GM23338 (cell line): Measurements from ENCODE around the gene NFATC1. TPM values are rescaled to one million over a fixed set of nuclear protein-coding genes. Genes with fewer than 3 reads are reported as not detected.

Experiments used
- ATAC-seq: fragments of 200-7000 bp; cut with Tn5 transposase; 3 replicates; pipeline ENCODE4 v1.9.1; 2020
- DNase-seq: peaks from one replicate; pipeline ENCODE4 v3.0.0-alpha.2; 2015; ENCODE audit warnings: low spot score
- H2AFZ ChIP-seq: fragments of 200-600 bp; sonication (generic); 2 replicates; pipeline ENCODE4 v1.8.0; 2016; ENCODE audit warnings: antibody characterized with exemption, mild to moderate bottlenecking, moderate library complexity
- H3F3A ChIP-seq: fragments of 200-600 bp; sonication (generic); replicated peaks from 2 replicates; pipeline ENCODE4 v1.8.0; 2017; ENCODE audit warnings: antibody characterized with exemption, mixed run types, low read depth
- H3K27ac ChIP-seq: fragments of 200-600 bp; sonication (generic); 2 replicates; pipeline ENCODE4 v1.6.1; 2016; ENCODE audit warnings: low read depth
- H3K27me3 ChIP-seq: fragments of 200-600 bp; sonication (generic); 2 replicates; pipeline ENCODE4 v1.8.0; 2016; ENCODE audit warnings: mild to moderate bottlenecking, mixed run types, moderate library complexity; ENCODE audit not compliant: insufficient read depth
- H3K36me3 ChIP-seq: fragments of 200-600 bp; sonication (generic); 2 replicates; pipeline ENCODE4 v1.8.0; 2016; ENCODE audit warnings: mild to moderate bottlenecking; ENCODE audit not compliant: insufficient read depth
- H3K4me1 ChIP-seq: fragments of 200-600 bp; sonication (generic); 2 replicates; pipeline ENCODE4 v1.8.0; 2016; ENCODE audit warnings: mild to moderate bottlenecking, moderate library complexity; ENCODE audit not compliant: insufficient read depth
- H3K4me2 ChIP-seq: fragments of 200-600 bp; sonication (generic); 2 replicates; pipeline ENCODE4 v1.7.1; 2017; ENCODE audit warnings: mixed run types
- H3K4me3 ChIP-seq: fragments of 200-600 bp; sonication (generic); 2 replicates; pipeline ENCODE4 v1.6.1; 2016; ENCODE audit warnings: mixed run types
- H3K79me2 ChIP-seq: fragments of 200-600 bp; sonication (generic); replicated peaks from 2 replicates; pipeline ENCODE4 v1.8.0; 2017; ENCODE audit warnings: mild to moderate bottlenecking; ENCODE audit not compliant: insufficient read depth
- H3K9me2 ChIP-seq: fragments of 200-600 bp; sonication (generic); 2 replicates; pipeline ENCODE4 v1.8.0; 2017; ENCODE audit not compliant: insufficient read depth
- H4K20me1 ChIP-seq: fragments of 200-600 bp; sonication (generic); replicated peaks from 2 replicates; pipeline ENCODE4 v1.8.0; 2017; ENCODE audit warnings: mild to moderate bottlenecking; ENCODE audit not compliant: insufficient read depth
- H3K27ac Mint-ChIP-seq: 2 replicates; pipeline ENCODE4 v1.8.0; 2020; ENCODE audit warnings: inconsistent platforms, mild to moderate bottlenecking, moderate library complexity, mixed read lengths
- H3K27me3 Mint-ChIP-seq: 3 replicates; pipeline ENCODE4 v1.8.0; 2022; ENCODE audit warnings: low read depth, mild to moderate bottlenecking, moderate library complexity, mixed read lengths, inconsistent platforms; ENCODE audit not compliant: insufficient read depth, poor library complexity
- H3K36me3 Mint-ChIP-seq: 3 replicates; pipeline ENCODE4 v1.8.0; 2021; ENCODE audit warnings: low read depth, mild to moderate bottlenecking, inconsistent platforms, moderate library complexity, mixed read lengths
- H3K4me1 Mint-ChIP-seq: 3 replicates; pipeline ENCODE4 v1.8.0; 2020; ENCODE audit warnings: mild to moderate bottlenecking, inconsistent platforms, mixed read lengths
- H3K4me3 Mint-ChIP-seq: 3 replicates; pipeline ENCODE4 v1.8.0; 2021; ENCODE audit warnings: moderate library complexity, mild to moderate bottlenecking, inconsistent platforms, mixed read lengths
- H3K9me3 Mint-ChIP-seq: 3 replicates; pipeline ENCODE4 v1.8.0; 2020; ENCODE audit warnings: moderate library complexity, mild to moderate bottlenecking, inconsistent platforms, mixed read lengths
- CREB1 ChIP-seq: fragments of 250-450 bp; sonication (Bioruptor Pico); IDR thresholded peaks from 2 replicates; pipeline ENCODE4 v1.5.0; 2020; ENCODE audit warnings: low read depth, mild to moderate bottlenecking, moderate library complexity
- CTCF ChIP-seq, 2 experiments: fragments of 200-600 bp in 1 of 2; sonication (generic) in 1 of 2; conservative IDR thresholded peaks; 2 replicates each; pipeline versions ENCODE4 v1.5.1 to v1.6.1; 2016 to 2017; ENCODE audit warnings: antibody characterized with exemption in 2 of 2, low read depth in 2 of 2, mild to moderate bottlenecking in 2 of 2, moderate library complexity in 1 of 2
- ETS1 ChIP-seq: IDR thresholded peaks from 2 replicates; pipeline ENCODE4 v1.6.1; 2016; ENCODE audit warnings: antibody characterized with exemption
- EZH2 ChIP-seq: fragments of 200-600 bp; sonication (generic); IDR thresholded peaks from one replicate; pipeline ENCODE4 v1.8.0; 2017; ENCODE audit warnings: antibody characterized with exemption, mild to moderate bottlenecking, low read depth; ENCODE audit not compliant: unreplicated experiment
- EZH2phosphoT487 ChIP-seq: fragments of 200-600 bp; sonication (generic); IDR thresholded peaks from one replicate; pipeline ENCODE4 v1.8.1; 2018; ENCODE audit warnings: antibody characterized with exemption; ENCODE audit not compliant: unreplicated experiment
- NANOG ChIP-seq: IDR thresholded peaks from 2 replicates; pipeline ENCODE4 v1.6.1; 2016; ENCODE audit warnings: antibody characterized with exemption, borderline replicate concordance
- POLR2AphosphoS5 ChIP-seq: IDR thresholded peaks from 2 replicates; pipeline ENCODE4 v1.6.1; 2016; ENCODE audit warnings: antibody characterized with exemption, low read depth
- REST ChIP-seq: IDR thresholded peaks from one replicate; pipeline ENCODE4 v1.6.1; 2018; ENCODE audit warnings: antibody characterized with exemption; ENCODE audit not compliant: unreplicated experiment
- STAT1 ChIP-seq: IDR thresholded peaks from one replicate; pipeline ENCODE4 v1.6.1; 2016; ENCODE audit warnings: antibody characterized with exemption; ENCODE audit not compliant: unreplicated experiment
- ZNF114 ChIP-seq: fragments of 250-450 bp; sonication (Bioruptor Pico); IDR thresholded peaks from 2 replicates; pipeline ENCODE4 v1.5.0; 2020; ENCODE audit warnings: mild to moderate bottlenecking, moderate library complexity
- ZNF331 ChIP-seq: fragments of 250-450 bp; sonication (Bioruptor Pico); IDR thresholded peaks from 2 replicates; pipeline ENCODE4 v1.5.0; 2020; ENCODE audit warnings: low read depth, mild to moderate bottlenecking, moderate library complexity
- polyA plus RNA-seq: library from polyadenylated mRNA; unstranded; fragments of >200 nt; fragmentation: Nextera tagmentation; extraction: Ambion mirVana; gene quantifications from 2 replicates; pipeline ENCODE4 v1.2.1, GENCODE V29; 2016
- total RNA-seq: library from RNA; depleted of rRNA; stranded (reverse); fragments of >200 nt; shearing (Covaris generic); gene quantifications from 2 replicates; pipeline ENCODE4 v1.2.3, GENCODE V29; 2014

NFATC1 gene
- total and polyA plus RNA-seq, 2 experiments from 2014 or later = 3.9 to 6.4 TPM

- TF ChIP-seq REST (no peak), ZNF114 (CRISPR knock-in tag) (no peak), EZH2phosphoT487 (no peak), NANOG (no peak), EZH2 (no peak), ZNF331 (CRISPR knock-in tag) (no peak), CREB1 (CRISPR knock-in tag) (no peak)
Observed at GRCh38 chr18:79554945-79555645, 159.4 kb downstream of the NFATC1 start (continued).

- peaks cover 8% of the 10 kb centered on the region for H3K27me3 Mint-ChIP-seq
- no peak overlapping the region for H3K27ac Mint-ChIP-seq
- Histone ChIP-seq H3F3A (no peaks in the 10 kb centered on the region), H3K27me3 (no peaks in the 10 kb centered on the region), H3K4me1 (no peaks in the 10 kb centered on the region), H3K27ac (no peak overlapping the region), H3K4me2 (no peak overlapping the region), H4K20me1 (no peaks in the 10 kb centered on the region), H3K79me2 (no peaks in the 10 kb centered on the region), H3K9me2 (no peaks in the 10 kb centered on the region), H3K4me3 (no peak overlapping the region), H3K36me3 (no peaks in the 10 kb centered on the region), H2AFZ (no peak overlapping the region)
- TF ChIP-seq POLR2AphosphoS5 (no peak), ZNF114 (CRISPR knock-in tag) (no peak), EZH2phosphoT487 (no peak), NANOG (no peak), ETS1 (no peak), EZH2 (no peak), CTCF (conservative IDR thresholded peaks at IDR 0.05; ENCODE audit: low read depth in 2 of 2) (no peak), CREB1 (CRISPR knock-in tag) (no peak), STAT1 (no peak)
- DNase-seq (no peak), ATAC-seq (no peak)
- no peaks in the 10 kb centered on the region for H3K4me1 Mint-ChIP-seq
- H3K9me3 Mint-ChIP-seq = peaks cover 7% of the 10 kb centered on the region; the same call in 2 of the 3 replicates
- no peaks in the 10 kb centered on the region; the same call in 2 of the 3 replicates for H3K36me3 Mint-ChIP-seq
- no peak overlapping the region for H3K4me3 Mint-ChIP-seq
Observed at GRCh38 chr18:79555885-79556284, 160.2 kb downstream of the NFATC1 start.
